SK-N-SH (cell line): ENCODE measurements around the gene CUX1. TPM values are rescaled to one million over a fixed set of nuclear protein-coding genes. Genes with fewer than 3 reads are reported as not detected.

Experiments used
- CTCF ChIA-PET: fragments of 300-600, 350-600 bp; formaldehyde crosslinking; extraction: SDS; loops from one replicate; lab custom pipeline; 2021; lab: Yijun Ruan, JAX
- POLR2A ChIA-PET: fragments of 350-600 bp; sonication (Branson Sonifier 250); formaldehyde crosslinking; extraction: SDS; loops from one replicate; lab custom pipeline; 2020; ENCODE audit warnings: antibody characterized with exemption, inconsistent platforms; lab: Yijun Ruan, JAX
- DNase-seq: peaks from one replicate; pipeline ENCODE4 v3.0.0; 2012
- H2AFZ ChIP-seq: fragments of 200-600 bp; sonication (generic); 2 replicates; pipeline ENCODE4 v1.8.1; 2016; ENCODE audit warnings: antibody characterized with exemption, mild to moderate bottlenecking, low read depth
- H3F3A ChIP-seq: fragments of 200-600 bp; sonication (generic); replicated peaks from 2 replicates; pipeline ENCODE3; 2016; ENCODE audit warnings: antibody characterized with exemption, mild to moderate bottlenecking; ENCODE audit not compliant: insufficient read depth
- H3K27ac ChIP-seq, 2 experiments: fragments of 200-500 bp in 1 of 2; fragments of 200-600 bp in 1 of 2; sonication (Bioruptor generic) in 1 of 2; sonication (generic), shearing (Covaris generic) in 1 of 2; 2 replicates each; pipeline versions ENCODE4 v1.5.1 to v1.6.1; 2014 to 2016; ENCODE audit warnings: low read depth in 2 of 2, inconsistent platforms in 1 of 2, low read length in 1 of 2, mild to moderate bottlenecking in 1 of 2, mixed read lengths in 1 of 2
- H3K27me3 ChIP-seq: fragments of 200-600 bp; sonication (generic), shearing (Covaris generic); 2 replicates; pipeline ENCODE4 v1.6.1; 2016; ENCODE audit warnings: mixed run types; ENCODE audit not compliant: insufficient read depth
- H3K36me3 ChIP-seq, 2 experiments: fragments of 200-500 bp in 1 of 2; fragments of 200-600 bp in 1 of 2; sonication (Bioruptor generic) in 1 of 2; sonication (generic) in 1 of 2; replicated peaks in 1 of 2; 2 replicates each; pipeline versions ENCODE3 to v1.5.1; 2014 to 2016; ENCODE audit warnings: low read length in 1 of 2, mild to moderate bottlenecking in 1 of 2; ENCODE audit not compliant: insufficient read depth in 2 of 2, control insufficient read depth in 1 of 2
- H3K4me1 ChIP-seq, 2 experiments: fragments of 200-500 bp in 1 of 2; fragments of 200-600 bp in 1 of 2; sonication (Bioruptor generic) in 1 of 2; sonication (generic), shearing (Covaris generic) in 1 of 2; 2 replicates each; pipeline versions ENCODE4 v1.5.1 to v1.6.1; 2014 to 2016; ENCODE audit warnings: low read depth in 1 of 2, low read length in 1 of 2, mixed run types in 1 of 2; ENCODE audit not compliant: insufficient read depth in 2 of 2, control insufficient read depth in 1 of 2
- H3K4me2 ChIP-seq: fragments of 200-600 bp; sonication (generic), shearing (Covaris generic); 2 replicates; pipeline ENCODE4 v1.6.1; 2017; ENCODE audit warnings: mixed run types
- H3K4me3 ChIP-seq, 2 experiments: fragments of 200-500 bp in 1 of 2; fragments of 200-600 bp in 1 of 2; sonication (Bioruptor generic) in 1 of 2; sonication (generic), shearing (Covaris generic) in 1 of 2; 2 replicates each; pipeline versions ENCODE4 v1.5.1 to v1.8.1; 2014 to 2016; ENCODE audit warnings: low read depth in 2 of 2, inconsistent platforms in 1 of 2, low read length in 1 of 2, mild to moderate bottlenecking in 1 of 2, mixed read lengths in 1 of 2, moderate library complexity in 1 of 2
- H3K79me2 ChIP-seq: fragments of 200-600 bp; sonication (generic); 2 replicates; pipeline ENCODE4 v1.8.1; 2017; ENCODE audit warnings: mild to moderate bottlenecking; ENCODE audit not compliant: insufficient read depth
- H3K9ac ChIP-seq: fragments of 200-600 bp; sonication (generic); 2 replicates; pipeline ENCODE4 v1.6.1; 2017; ENCODE audit warnings: mixed run types
- H3K9me2 ChIP-seq: fragments of 200-600 bp; sonication (generic); 2 replicates; pipeline ENCODE4 v1.6.1; 2017; ENCODE audit warnings: mixed run types
- H3K9me3 ChIP-seq: fragments of 200-600 bp; sonication (generic); 2 replicates; pipeline ENCODE4 v1.6.1; 2017; ENCODE audit warnings: mixed run types, mild to moderate bottlenecking, moderate library complexity
- H4K20me1 ChIP-seq: fragments of 200-600 bp; sonication (generic); 2 replicates; pipeline ENCODE4 v1.6.1; 2017; ENCODE audit warnings: mild to moderate bottlenecking, mixed run types; ENCODE audit not compliant: insufficient read depth
- CHD2 ChIP-seq: fragments of 150-350 bp; IDR thresholded peaks from 2 replicates; pipeline ENCODE4 v1.6.1; 2018; ENCODE audit warnings: low read length; ENCODE audit not compliant: partially characterized antibody
- ELF1 ChIP-seq: IDR thresholded peaks from 2 replicates; pipeline ENCODE4 v1.4.0; 2012
- EP300 ChIP-seq, 2 experiments: IDR thresholded peaks; 2 replicates each; pipeline versions ENCODE4 v1.4.0 to v1.6.1; 2012; ENCODE audit warnings: borderline replicate concordance in 1 of 2, low read depth in 1 of 2, low read length in 1 of 2
- FOXJ3 ChIP-seq: sonication (generic); formaldehyde crosslinking; IDR thresholded peaks from 2 replicates; pipeline ENCODE4 v1.5.1; 2020; ENCODE audit warnings: mild to moderate bottlenecking, missing genetic modification reagents
- FOXM1 ChIP-seq: IDR thresholded peaks from 2 replicates; pipeline ENCODE4 v1.4.0; 2012; ENCODE audit warnings: low read depth, mild to moderate bottlenecking
- GABPA ChIP-seq: IDR thresholded peaks from 2 replicates; pipeline ENCODE4 v1.4.0; 2012; ENCODE audit warnings: low read depth, mild to moderate bottlenecking
- JUND ChIP-seq: IDR thresholded peaks from 2 replicates; pipeline ENCODE4 v1.4.0; 2012
- MEF2A ChIP-seq: IDR thresholded peaks from 2 replicates; pipeline ENCODE4 v1.4.0; 2012; ENCODE audit warnings: low read depth, borderline replicate concordance
- MXI1 ChIP-seq: IDR thresholded peaks from 2 replicates; pipeline ENCODE4 v1.6.1; 2012; ENCODE audit warnings: mild to moderate bottlenecking, low read depth, low read length, improper control_type of control experiment
- NRF1 ChIP-seq: IDR thresholded peaks from 2 replicates; pipeline ENCODE4 v1.6.1; 2012; ENCODE audit warnings: low read depth, mild to moderate bottlenecking, low read length
- RAD21 ChIP-seq: IDR thresholded peaks from 2 replicates; pipeline ENCODE4 v1.6.1; 2012; ENCODE audit warnings: mild to moderate bottlenecking, low read length
- RCOR1 ChIP-seq: fragments of 150-350 bp; IDR thresholded peaks from 2 replicates; pipeline ENCODE4 v1.6.1; 2017; ENCODE audit warnings: antibody characterized with exemption, low read length
- RFX5 ChIP-seq: IDR thresholded peaks from 2 replicates; pipeline ENCODE4 v1.6.1; 2012; ENCODE audit warnings: mild to moderate bottlenecking, improper control_type of control experiment, low read length
- RXRA ChIP-seq: IDR thresholded peaks from 2 replicates; pipeline ENCODE4 v1.4.0; 2012; ENCODE audit warnings: low read depth, mild to moderate bottlenecking, borderline replicate concordance
- SIN3A ChIP-seq: IDR thresholded peaks from 2 replicates; pipeline ENCODE4 v1.6.1; 2012; ENCODE audit warnings: low read depth, mild to moderate bottlenecking, low read length, moderate library complexity, borderline replicate concordance
- TCF12 ChIP-seq: IDR thresholded peaks from 2 replicates; pipeline ENCODE4 v1.4.0; 2012
- TEAD4 ChIP-seq: IDR thresholded peaks from 2 replicates; pipeline ENCODE4 v1.4.0; 2012; ENCODE audit warnings: mild to moderate bottlenecking, borderline replicate concordance; ENCODE audit not compliant: insufficient read depth
- YY1 ChIP-seq: IDR thresholded peaks from 2 replicates; pipeline ENCODE4 v1.4.0; 2012; ENCODE audit warnings: low read depth, mild to moderate bottlenecking
- WGBS: methylation state at CpG from one replicate; pipeline ENCODE4 v1.1.6; 2017; ENCODE audit warnings: low lambda C conversion rate; 5-methylcytosine and 5-hydroxymethylcytosine counted together
- polyA plus RNA-seq, 3 experiments: library from polyadenylated mRNA; depleted of rRNA; stranded (reverse); fragments of >200 nt; gene quantifications; 2 replicates each; pipeline ENCODE4 v1.2.3, GENCODE V29; 2012
- TF ChIP-seq, protein P1 (sequence below): IDR thresholded peaks from 2 replicates; pipeline ENCODE4 v1.4.0; 2012; ENCODE audit warnings: low read depth, borderline replicate concordance
- TF ChIP-seq, protein P2 (sequence below): IDR thresholded peaks from 2 replicates; pipeline ENCODE4 v1.4.0; 2012; ENCODE audit warnings: low read depth, borderline replicate concordance
- TF ChIP-seq, protein P3 (sequence below): IDR thresholded peaks from 2 replicates; pipeline ENCODE4; 2012
- TF ChIP-seq, protein P4 (sequence below): fragments of 150-350 bp; IDR thresholded peaks from 2 replicates; pipeline ENCODE4 v1.6.1; 2017; ENCODE audit warnings: antibody characterized with exemption, low read length, low read depth, borderline replicate concordance

Gene CUX1
- polyA plus RNA-seq, 1 of the 3 experiments (the other 2 are of a cell fraction) = 68.6 TPM

DNA sequence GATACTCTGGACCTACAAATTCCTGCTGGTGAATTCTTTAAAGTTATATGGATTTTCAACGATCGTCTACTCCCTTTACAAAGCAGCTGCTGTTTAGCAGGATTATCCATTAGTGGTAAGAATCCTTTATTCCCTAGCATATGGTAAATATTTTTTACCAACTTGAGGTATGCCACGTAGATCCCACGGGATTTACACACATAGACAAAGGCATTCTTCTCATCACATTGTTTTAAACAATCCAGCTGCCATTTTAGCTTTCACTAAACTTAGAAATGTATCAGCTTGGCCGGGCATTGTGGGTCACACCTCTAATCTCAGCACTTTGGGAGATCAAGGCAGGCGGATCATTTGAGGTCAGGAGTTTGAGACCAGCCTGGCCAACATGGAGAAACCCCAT, 321.2 kb downstream of the CUX1 start:
- no peak overlapping the region for H3K27ac ChIP-seq
- no peaks in the 10 kb centered on the region for H3K27me3 ChIP-seq
- H3F3A ChIP-seq = peaks cover 11% of the 10 kb centered on the region
- H3K9ac ChIP-seq = no peak overlapping the region
- H3K9me3 ChIP-seq = no peaks in the 10 kb centered on the region
- POLR2A ChIA-PET = no interaction called here
- no peak overlapping the region for H3K4me3 ChIP-seq
- H3K36me3 ChIP-seq = peaks cover 0 to 10% of the 10 kb centered on the region in 2 experiments
- H3K79me2 ChIP-seq = no peaks in the 10 kb centered on the region
- no peaks in the 10 kb centered on the region for H4K20me1 ChIP-seq
- no peak overlapping the region for H3K4me2 ChIP-seq
- CTCF ChIA-PET = interaction anchor here (0.9 to 1.6 kb wide), 4 partner anchors 10 to 26 kb away, joined by 3 to 4 read pairs (median 3); no protein-coding TSS in a partner anchor
- no peak overlapping the region for H2AFZ ChIP-seq
- no peak for DNase-seq
- TF ChIP-seq NRF1 = no peak
- TF ChIP-seq, protein P1, sequence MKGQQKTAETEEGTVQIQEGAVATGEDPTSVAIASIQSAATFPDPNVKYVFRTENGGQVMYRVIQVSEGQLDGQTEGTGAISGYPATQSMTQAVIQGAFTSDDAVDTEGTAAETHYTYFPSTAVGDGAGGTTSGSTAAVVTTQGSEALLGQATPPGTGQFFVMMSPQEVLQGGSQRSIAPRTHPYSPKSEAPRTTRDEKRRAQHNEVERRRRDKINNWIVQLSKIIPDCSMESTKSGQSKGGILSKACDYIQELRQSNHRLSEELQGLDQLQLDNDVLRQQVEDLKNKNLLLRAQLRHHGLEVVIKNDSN = no peak
- no peak for TF ChIP-seq FOXJ3 (CRISPR knock-in tag)
- TF ChIP-seq, protein P2, sequence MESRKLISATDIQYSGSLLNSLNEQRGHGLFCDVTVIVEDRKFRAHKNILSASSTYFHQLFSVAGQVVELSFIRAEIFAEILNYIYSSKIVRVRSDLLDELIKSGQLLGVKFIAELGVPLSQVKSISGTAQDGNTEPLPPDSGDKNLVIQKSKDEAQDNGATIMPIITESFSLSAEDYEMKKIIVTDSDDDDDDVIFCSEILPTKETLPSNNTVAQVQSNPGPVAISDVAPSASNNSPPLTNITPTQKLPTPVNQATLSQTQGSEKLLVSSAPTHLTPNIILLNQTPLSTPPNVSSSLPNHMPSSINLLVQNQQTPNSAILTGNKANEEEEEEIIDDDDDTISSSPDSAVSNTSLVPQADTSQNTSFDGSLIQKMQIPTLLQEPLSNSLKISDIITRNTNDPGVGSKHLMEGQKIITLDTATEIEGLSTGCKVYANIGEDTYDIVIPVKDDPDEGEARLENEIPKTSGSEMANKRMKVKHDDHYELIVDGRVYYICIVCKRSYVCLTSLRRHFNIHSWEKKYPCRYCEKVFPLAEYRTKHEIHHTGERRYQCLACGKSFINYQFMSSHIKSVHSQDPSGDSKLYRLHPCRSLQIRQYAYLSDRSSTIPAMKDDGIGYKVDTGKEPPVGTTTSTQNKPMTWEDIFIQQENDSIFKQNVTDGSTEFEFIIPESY = no peak
- TF ChIP-seq TCF12 = no peak
- no peak for TF ChIP-seq EP300 (IDR thresholded peaks at IDR 0.05; ENCODE audit: borderline replicate concordance in 1 of 2, low read depth in 1 of 2, low read length in 1 of 2)
- no peak for TF ChIP-seq TEAD4
- no peak for TF ChIP-seq MXI1
- TF ChIP-seq RFX5 = no peak
- TF ChIP-seq SIN3A = no peak
- TF ChIP-seq MEF2A = no peak
- TF ChIP-seq RAD21 = no peak
- no peak for TF ChIP-seq FOXM1
- TF ChIP-seq, protein P3, sequence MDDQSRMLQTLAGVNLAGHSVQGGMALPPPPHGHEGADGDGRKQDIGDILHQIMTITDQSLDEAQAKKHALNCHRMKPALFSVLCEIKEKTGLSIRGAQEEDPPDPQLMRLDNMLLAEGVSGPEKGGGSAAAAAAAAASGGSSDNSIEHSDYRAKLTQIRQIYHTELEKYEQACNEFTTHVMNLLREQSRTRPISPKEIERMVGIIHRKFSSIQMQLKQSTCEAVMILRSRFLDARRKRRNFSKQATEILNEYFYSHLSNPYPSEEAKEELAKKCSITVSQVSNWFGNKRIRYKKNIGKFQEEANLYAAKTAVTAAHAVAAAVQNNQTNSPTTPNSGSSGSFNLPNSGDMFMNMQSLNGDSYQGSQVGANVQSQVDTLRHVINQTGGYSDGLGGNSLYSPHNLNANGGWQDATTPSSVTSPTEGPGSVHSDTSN = no peak
- no peak for TF ChIP-seq JUND
- no peaks in the 10 kb centered on the region for H3K9me2 ChIP-seq
- WGBS = 82% methylated on average over 6 of the region's 6 CpGs
- 0 out of 4 replicates have a peak, but pooled peaks cover 0 to 4% of the 10 kb centered on the region in 2 experiments for H3K4me1 ChIP-seq

DNA sequence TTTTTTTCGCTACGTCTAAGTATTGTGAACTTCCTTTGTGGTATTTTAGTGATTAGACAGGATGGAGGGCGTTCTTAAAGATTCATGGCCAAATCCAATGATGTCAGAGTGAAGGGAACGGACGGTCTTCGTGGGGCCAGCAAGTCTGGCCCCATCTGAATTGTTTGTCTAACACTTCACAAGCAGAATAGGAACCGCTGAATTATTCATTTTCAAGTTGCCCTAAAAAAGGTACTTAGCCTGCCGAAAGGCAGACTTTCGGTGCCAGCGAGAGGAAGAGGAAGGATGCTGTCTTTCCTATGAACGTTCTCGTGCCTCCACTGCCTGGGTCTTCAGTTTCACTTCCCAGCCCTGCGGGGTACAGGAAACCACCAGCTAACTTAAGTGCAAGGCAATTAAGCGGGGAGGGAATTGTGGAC, 323.5 kb downstream of the CUX1 start:
- H3K4me1 ChIP-seq = peaks cover 0 to under 1% of the 10 kb centered on the region in 2 experiments; a peak in 1 of 4 replicates
- no peak overlapping the region for H3K4me3 ChIP-seq
- no peak overlapping the region for H3K9ac ChIP-seq
- H3K27ac ChIP-seq = no peak overlapping the region
- H3K36me3 ChIP-seq = peaks cover 0 to 12% of the 10 kb centered on the region in 2 experiments
- no peaks in the 10 kb centered on the region for H3K9me2 ChIP-seq
- H3K9me3 ChIP-seq = no peaks in the 10 kb centered on the region
- no peaks in the 10 kb centered on the region for H4K20me1 ChIP-seq
- H3F3A ChIP-seq = no peaks in the 10 kb centered on the region
- H2AFZ ChIP-seq = no peak overlapping the region
- no peaks in the 10 kb centered on the region for H3K27me3 ChIP-seq
- ChIA-PET CTCF (interaction anchor here (0.8 kb wide), 1 partner anchor 37 kb away, joined by 3 read pairs; no protein-coding TSS in a partner anchor), POLR2A (interaction anchor here (0.6 to 0.7 kb wide), 2 partner anchors 9 to 14 kb away, joined by 4 to 6 read pairs; no protein-coding TSS in a partner anchor)
- no peak for DNase-seq
- WGBS = 94% methylated on average over 14 of the region's 14 CpGs
- H3K4me2 ChIP-seq = no peak overlapping the region
- no peaks in the 10 kb centered on the region for H3K79me2 ChIP-seq
- TF ChIP-seq CHD2 (no peak), YY1 (no peak), RFX5 (no peak), GABPA (no peak), FOXJ3 (CRISPR knock-in tag) (no peak), ELF1 (no peak), RCOR1 (no peak), RXRA (no peak)
- TF ChIP-seq, protein P2 = no peak
- TF ChIP-seq, protein P1 = no peak
- TF ChIP-seq, protein P4, sequence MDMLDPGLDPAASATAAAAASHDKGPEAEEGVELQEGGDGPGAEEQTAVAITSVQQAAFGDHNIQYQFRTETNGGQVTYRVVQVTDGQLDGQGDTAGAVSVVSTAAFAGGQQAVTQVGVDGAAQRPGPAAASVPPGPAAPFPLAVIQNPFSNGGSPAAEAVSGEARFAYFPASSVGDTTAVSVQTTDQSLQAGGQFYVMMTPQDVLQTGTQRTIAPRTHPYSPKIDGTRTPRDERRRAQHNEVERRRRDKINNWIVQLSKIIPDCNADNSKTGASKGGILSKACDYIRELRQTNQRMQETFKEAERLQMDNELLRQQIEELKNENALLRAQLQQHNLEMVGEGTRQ = no peak
